NCI-H524 treated with DMSO at 0.1 percent for 48 hours (cell line): ENCODE data around the gene SLC14A1.

Experiments
- DNase-seq: peaks from one replicate; lab custom pipeline; 2025; lab: John Stamatoyannopoulos, UW

SLC14A1 gene

DNA sequence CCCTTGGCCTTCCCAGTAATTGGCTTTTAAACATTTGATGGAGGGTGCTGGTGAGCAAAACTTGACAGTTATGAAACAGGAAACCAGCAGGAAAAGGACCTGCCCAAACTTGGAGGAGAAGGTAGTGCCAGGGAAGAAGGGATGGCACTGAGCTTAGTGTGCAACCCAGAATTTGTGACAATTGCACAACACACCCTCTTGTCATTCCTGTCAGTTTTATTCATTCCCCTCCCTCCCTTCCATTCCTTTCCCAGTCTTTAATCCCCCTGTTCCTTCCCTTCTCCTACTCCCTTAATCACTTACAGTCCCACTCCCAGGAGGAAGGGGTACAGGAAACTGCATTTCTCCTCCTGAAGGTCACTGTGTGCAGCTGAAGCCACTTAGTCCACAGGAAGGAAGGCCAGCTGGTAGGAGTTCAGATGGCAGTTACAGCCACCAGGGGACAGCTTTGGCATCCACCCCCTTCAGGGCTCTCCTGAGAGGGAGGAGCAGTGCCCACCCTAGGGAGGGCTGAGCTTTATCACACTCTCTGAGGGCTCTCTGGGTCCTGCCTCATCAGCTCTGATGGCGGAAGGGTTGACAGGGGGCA lies 77.5 kb downstream of the SLC14A1 start:
- DNase-seq = no peak
